ENCODE data around the gene ZNF319. TPM values are rescaled to one million over a fixed set of nuclear protein-coding genes. Genes with fewer than 3 reads are reported as not detected.

ZNF319 gene
- total RNA-seq: 3.9 and 7.0 TPM in 2 replicates

GRCh38 chr16:57999971-58000705, at the start of gene ZNF319:
Gene ZNF319 (minus strand): TSS chr16:58000672. CDS start chr16:57998265, 2,407 bp downstream.

GRCh38 chr16:58025351-58026138, 25.1 kb upstream of the ZNF319 start, which contains the start of gene MMP15:
Gene MMP15 (plus strand): TSS chr16:58025754. CDS start chr16:58026351, 597 bp downstream.

GRCh38 chr16:58000706-58001676, 519 bp upstream of the ZNF319 start, which contains the start of gene USB1:
Gene USB1 (plus strand): TSS chr16:58001407. CDS start chr16:58001484, 77 bp downstream.

GRCh38 chr16:57970970-57971369, 29.5 kb downstream of the ZNF319 start, which contains the start of gene CNGB1:
Gene CNGB1 (minus strand): TSS chr16:57971128. CDS start chr16:57967286, 3,842 bp downstream.

Other genes starting within 250 kb of the ZNF319 start
- gene KIFC3, start 198.2 kb downstream of the ZNF319 start, total RNA-seq: 29.4 and 58.9 TPM in 2 replicates
- gene CNGB1, start 29.5 kb downstream of the ZNF319 start, total RNA-seq: under 0.01 TPM in 1 of 2 replicates, not detected in the other
- gene USB1, start 735 bp upstream of the ZNF319 start, total RNA-seq: 15.7 and 29.2 TPM in 2 replicates
- 5.1 and 12.0 TPM in 2 replicates for gene MMP15, start 25.1 kb upstream of the ZNF319 start, total RNA-seq
- gene CFAP20, start 128.7 kb upstream of the ZNF319 start, total RNA-seq: 23.6 and 47.6 TPM in 2 replicates
- gene CSNK2A2, start 197.4 kb upstream of the ZNF319 start, total RNA-seq: 24.8 and 33.8 TPM in 2 replicates